CD4-positive, alpha-beta T cell treated with Interleukin-15 for 4 hours (primary cell): ENCODE data around the gene AGPAT4.
A peak's percentile ranks its signal among the peaks of the same experiment; 100 is the strongest.

Source experiments
- DNase-seq: peaks from one replicate; pipeline ENCODE4 v3.0.0-alpha.2; 2020; ENCODE audit warnings: low spot score

The AGPAT4 gene

DNA sequence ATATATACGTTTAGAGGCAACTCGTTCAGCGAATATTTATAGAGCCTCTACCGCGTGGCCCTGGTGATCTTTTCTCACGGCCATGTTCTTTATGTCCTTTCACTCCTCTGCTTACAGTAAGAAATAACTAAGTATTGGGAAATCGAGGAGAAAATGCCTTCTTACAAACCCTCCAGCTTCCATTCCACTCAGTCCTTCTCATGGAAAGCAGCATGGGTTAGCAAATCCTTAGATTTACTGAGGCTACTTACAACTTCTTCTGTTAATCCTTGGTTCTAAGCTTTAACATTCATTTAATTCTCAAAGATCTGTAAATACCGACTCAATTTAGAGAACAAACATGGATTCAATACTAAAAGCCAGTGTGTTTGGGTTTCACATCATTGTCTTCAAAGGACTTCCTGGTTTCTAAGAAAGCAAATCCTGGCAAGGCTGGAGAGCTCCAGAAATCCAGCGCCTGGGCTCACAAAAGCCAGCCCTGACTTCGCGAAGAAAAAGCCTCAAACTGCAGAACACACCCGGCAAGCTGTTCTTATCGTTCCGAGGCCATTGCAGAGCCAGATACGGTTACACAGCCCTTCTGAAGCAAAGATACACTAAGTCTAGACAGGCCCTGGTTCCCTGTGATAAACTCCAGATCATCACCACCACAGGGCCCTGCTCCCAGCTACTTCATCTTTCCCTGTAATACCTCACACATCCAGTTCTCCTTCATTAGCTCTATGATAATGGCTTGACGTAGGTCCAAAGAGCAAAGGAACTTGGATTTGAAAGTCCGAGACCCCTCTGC is 19.2 kb downstream of the AGPAT4 start:
- DNase-seq, result no peak

DNA sequence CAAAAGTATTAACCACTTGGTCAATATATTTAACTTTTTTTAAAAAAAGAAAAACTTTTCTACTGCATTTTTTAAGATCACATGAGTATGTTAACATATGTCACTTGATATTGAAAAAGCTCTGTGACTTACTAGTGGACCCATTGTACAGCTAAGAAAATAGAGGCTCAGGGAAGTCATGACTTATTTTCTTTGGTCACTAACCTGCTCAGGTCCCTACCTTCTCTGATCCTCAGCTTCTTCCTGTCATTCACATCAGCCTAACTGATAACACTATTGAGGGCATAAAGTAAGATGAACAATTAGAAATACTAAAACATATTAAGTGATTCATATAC is 19.8 kb downstream of the AGPAT4 start:
- no peak for DNase-seq

DNA sequence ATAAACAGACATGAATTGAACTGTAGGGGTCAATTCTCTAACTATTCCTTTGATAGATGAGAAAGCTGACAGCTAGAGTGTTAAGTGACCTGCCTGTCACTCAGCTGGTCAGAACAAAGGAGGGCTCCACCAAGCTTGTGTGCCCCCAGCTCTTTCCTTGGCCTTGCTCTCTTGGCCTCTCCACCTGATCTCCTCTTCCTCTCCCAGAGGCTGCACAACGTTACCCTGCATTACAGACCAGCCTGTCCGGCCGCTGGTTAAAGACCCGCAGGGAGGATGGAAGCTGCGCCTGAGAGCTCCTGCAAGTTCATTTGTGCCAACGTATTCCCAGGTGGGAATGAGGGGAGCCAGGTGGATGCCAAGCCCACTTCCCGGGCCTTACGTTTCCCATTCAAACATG is 22.5 kb downstream of the AGPAT4 start:
- DNase-seq, result no peak

DNA sequence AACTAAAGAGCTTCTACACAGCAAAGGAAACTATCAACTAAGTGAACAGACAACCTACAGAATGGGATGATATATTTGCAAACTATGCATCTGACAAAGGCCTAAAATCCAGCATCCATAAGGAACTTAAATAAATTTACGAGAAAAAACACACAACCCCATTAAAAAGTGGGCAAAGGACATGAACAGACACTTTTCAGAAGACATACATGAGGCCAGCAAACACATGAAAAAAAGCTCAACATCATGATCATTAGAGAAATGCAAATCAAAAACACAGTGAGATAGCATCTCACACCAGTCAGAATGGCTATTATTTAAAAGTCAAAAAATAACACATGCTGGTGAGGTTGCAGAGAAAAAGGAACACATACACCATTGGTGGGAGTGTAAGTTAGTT is 24.5 kb downstream of the AGPAT4 start:
- no peak for DNase-seq

DNA sequence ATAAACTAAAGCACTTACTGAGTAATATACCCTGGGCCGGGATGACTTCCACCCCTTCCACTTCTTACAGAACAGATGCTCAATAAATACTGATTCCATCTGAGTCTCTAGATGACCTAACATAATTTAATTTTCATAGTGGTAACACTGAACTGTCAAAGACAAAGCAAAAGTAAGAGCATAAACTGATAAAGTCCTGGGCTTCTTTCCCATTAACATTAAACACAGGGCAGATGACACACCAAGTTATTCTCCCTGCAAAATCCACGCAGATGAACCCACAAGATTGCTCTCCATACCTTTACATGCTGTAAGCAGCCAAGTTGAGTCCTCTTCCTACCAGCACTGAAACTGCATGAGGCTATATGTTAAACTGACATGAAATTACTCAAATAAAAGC is 27.1 kb downstream of the AGPAT4 start:
- no peak for DNase-seq

DNA sequence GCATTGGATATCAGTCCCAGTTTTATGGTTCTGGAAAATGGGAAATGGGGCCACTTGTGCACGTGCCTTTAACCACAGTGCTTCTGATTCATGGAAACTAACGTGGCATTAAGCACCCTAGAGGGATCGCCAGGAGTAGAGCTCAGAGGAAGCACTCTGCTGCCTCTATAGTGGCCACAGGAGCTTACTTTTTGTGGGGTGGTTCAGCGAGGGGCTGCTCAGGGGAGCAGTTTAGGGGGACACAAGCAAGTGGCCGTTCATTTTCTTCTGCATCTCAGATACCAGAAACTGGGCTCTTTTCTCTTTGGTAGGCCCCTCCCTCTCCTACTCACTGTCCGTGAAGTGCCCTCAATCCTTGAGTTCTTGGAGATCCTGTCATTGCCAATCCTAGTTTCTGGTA is 28.5 kb downstream of the AGPAT4 start:
- DNase-seq, result no peak

DNA sequence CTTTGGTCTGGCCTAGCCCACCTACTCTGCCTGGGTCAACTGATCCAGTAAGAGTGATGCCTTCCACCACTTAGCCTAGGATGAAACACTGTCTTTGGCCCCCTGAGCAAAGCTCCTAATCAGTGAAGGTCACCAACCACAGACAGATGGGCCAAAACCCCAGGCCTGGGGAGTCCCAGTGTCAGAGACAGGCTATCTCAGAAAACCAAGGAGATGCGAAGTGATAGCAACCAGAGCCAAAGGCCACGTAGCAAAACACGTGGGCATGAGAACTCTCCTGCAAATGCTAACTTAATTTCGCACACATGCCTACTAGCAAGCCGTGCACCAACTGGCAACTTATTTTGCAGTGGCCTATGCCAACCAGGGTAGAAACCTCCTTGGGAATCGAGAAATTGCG is 29.1 kb downstream of the AGPAT4 start:
- no peak for DNase-seq

DNA sequence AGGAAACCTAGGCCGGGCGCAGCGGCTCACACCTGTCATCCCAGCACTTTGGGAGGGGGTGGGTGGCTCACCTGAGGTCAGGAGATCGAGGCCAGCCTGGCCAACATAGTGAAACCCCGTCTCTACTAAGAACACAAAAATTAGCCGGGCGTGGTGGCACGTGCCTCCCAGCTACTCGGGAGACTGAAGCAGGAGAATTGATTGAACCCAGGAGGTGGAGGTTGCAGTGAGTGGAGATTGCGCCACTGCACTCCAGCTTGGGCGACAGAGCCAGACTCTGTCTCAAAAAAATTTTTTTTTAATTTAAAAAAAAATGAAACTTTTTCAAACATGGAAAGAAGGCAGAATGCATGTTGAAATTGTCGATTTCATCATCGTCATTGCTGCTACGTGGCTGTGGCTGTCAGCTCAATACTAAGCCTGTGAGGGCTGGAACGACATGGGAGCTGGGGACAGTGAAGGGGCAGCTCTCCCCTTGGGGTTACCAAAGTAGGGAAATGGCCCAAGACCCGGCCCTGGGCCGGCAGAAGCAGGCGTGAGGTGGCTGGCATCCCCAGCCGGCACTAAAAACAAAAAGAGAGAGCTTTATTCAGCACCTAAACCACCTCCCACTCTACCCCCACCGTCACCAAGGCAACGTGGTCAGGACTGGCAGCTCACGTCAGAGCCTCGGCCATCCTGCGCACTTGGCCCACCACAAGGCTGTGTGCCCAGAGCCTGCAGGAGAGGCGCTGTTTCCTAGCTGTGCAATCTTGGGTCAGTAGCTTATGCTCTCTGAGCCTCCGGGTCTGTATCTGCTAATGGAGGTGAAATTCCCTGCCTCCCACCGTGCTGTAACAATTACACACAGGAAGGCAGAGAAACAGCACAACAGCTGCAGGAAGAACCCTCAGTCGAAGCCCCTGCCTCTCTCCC is 30.8 kb downstream of the AGPAT4 start:
- peak; percentile 47 for DNase-seq

DNA sequence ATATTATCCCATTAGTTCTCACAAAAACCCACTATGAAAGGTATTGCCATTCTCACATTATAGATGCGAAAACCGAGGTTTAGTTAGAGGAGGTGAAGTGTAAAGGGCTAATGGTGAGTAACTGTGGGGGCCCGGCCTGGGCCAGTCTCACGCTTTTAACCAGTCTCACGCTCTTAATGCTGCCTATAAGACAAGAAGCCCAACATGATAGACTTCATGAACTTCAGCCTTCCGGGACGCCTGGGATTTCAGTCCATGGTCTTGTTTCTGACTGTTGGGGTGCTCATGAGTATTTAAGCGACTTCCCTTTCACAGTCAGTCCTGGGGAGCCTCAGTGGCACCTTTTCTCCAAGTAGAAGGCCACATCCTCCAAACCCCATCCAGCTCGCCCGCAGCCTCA is 31.7 kb downstream of the AGPAT4 start:
- peak; percentile 12 for DNase-seq

DNA sequence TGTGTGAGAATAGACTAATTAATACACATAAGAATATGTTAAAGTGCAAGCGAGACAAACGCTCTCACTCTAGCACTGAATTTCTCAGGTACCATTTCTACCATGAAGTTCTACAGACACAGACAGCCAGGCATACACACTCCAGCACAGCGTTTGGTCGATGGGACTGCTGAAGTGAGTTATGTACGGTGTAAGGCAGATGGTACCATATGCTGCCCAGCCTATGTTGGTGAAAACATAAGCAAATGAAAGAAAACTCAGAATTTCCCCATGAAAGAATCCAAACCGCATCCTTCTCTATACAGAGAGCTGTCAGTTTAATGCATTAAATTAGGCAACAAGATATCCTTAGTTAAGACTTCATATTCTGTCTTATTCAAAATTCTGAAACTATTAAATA is 34.9 kb downstream of the AGPAT4 start:
- DNase-seq, result no peak

DNA sequence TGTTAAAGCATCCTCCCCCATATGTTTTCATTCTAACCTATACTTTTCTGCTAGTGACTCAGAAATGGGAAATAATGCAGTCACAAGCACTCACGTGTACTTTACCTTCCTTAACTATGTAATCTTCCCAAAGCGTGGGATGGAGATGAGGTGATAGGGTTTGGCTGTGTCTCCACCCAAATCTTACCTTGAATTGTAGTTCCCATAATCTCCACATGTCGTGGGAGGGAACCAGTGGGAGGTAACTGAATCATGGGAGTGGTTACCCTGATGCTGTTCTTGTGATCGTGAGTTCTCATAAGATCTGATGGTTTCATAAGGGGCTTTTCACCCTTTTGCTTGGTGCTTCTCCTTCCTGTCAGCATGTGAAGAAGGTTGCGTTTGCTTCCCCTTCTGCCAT is 35.4 kb downstream of the AGPAT4 start:
- no peak for DNase-seq

DNA sequence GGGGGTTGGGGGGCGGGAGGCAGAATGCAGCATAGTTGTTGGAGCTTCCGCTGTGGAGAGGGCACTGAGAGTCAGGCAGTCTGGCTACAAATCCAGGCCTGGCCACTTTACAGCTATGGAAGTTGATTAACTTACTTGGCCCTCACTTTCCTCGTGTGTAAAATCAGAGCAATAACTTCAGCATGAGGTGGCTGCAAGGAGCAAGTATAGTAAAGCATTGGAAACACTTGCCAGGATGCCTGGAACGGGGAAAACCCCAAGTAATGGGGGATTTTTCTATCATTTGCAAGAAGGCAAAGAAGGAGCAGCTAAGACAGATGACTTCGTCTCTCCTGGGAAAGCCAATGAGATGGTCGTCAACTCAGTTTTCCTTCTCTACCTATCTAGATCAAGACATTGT is 35.8 kb downstream of the AGPAT4 start:
- DNase-seq, result no peak

DNA sequence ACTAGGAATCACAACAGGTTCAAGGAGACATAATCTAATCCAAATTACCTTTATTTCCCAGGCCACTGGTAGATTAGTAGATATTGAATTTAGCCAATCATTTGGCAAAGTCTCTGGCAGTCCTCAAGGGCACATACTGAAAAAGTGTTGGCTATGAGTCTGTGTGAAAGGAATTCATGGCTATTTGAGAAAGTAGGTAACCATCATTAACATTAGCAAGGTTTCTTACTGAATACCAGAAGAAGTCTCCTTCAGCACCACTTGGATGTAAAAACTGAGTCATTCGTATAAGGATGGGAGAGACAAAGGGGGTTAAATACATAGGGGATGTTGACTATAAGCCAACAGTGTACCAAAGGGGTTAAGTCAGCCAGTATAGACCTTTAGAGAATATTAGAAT is 36.7 kb downstream of the AGPAT4 start:
- DNase-seq, result no peak

DNA sequence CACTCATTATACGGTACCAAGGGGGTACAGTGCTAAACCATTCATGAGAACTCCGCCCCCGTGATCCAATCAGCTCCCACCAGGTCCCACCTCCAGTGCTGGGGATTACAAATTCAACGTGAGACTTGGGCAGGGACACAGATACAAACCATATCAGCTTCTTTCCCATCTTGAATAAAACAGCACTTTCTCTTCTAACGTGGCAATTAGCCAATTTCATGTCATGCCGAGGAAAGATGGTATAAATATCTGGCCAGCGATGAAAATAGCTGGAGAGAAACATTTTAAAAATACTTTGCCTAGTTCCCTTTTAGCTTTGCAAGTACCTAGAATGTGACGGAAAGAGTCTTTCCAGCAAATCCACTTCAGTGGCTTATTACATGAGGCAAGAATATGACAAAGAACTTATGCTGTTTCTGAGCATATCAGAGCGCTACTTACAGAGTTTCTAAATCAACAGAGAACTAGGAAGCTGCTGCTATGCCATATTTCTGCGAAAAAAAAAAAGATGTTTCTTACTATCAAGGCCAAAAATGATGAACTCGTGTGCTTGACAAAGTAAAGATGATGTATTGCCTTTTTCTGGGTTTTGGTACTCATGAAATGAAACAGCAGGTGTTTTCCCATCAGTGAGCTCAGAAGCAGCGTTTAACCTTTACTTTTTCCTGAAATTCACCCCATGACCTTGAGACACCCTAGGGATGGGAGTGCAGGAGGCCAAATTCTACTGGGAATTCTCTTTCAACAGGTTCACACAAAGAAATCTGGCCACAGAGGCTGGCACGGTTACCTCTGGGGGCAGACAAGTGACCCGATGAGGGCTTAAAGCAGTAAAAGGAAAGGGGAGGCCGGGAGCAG is 37.9 kb downstream of the AGPAT4 start:
- DNase-seq, result no peak

DNA sequence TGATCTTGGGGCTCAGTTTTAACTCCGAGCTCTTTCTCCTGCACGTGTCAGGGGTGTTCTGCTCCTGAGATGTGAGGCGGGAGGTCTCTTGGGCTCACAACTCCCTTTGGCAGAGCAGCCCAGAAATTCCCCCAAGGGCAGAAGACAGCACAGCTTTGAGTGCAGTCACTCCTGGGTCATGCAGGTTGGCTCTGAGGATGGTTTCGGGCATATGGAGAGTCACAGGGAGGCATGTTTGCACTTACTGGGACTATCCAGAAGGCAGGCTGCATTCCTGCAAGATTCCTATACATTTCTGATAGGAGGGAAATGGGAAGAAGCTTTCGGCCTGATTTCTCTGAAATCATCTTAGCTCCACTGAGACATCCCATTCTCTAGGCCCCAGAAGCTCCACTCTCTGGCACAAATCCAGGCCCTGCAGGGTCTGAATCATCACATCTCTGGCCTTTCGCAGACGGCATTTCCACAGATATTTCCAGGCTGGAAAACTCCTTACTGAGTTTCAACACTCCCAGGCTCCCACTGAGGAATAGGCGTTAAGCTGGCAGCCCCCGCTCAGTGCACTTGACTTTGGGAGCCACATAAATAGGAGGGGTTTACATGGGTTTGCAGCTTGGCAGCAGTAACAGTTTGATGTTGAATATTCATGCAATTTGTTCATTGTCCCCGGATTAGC is 39.7 kb downstream of the AGPAT4 start:
- no peak for DNase-seq

DNA sequence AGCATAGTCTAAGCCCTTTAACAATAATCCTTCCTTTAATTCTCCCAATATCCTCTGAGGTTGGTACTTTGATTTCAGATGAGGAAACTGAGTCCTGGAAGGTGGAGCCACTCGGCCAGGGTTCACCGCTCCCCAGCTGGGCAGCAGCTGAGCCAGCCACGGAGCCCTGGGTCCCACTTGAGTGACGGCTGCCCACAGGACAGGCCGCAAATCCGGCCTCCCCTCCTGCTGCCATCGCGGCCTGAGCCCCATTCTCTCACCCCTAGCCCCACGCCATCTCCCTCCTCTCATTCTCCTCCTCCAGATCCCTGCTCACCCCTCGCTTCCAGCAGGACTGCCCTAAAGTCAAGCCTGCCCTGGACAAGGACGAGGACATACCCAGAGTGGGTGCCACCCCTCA is 41.4 kb downstream of the AGPAT4 start:
- no peak for DNase-seq

DNA sequence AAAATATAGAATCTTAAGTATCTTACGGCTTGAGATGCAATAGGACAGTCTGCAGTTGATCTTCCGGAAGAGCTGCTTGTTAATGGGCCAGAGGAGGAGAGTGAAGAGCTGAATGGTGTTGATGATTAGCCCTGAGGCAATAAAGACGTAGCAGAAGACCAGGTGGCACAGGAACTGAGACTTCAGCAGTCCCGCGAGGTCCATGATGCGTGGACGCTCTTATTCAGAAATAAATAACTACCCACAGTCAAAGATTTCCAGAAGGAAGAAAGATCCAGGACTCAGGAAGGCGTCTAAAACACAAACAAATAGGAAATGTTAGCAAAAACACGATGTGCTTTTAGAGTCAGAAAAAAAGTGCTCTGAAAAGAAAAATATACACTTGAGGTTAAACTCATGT is 41.9 kb downstream of the AGPAT4 start:
- DNase-seq, result no peak

DNA sequence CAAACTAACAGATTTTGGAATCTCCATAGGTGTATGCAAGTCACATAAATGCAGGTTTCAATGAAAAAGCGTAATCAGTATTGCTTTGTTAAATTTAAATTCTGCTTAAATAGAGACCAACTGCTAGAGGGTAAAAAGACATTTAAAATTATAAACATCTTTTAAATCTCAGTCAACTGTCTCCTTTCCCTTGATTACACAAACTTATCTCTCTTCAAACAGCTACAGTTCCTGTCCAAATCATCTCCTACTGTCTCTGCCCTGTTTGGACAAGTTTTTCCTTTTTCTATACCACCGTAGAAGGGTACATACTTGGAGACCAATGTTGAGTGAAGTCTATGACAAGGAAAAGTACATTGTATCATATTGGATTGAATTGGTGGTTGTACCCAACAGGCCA is 43.5 kb downstream of the AGPAT4 start:
- DNase-seq, result no peak

DNA sequence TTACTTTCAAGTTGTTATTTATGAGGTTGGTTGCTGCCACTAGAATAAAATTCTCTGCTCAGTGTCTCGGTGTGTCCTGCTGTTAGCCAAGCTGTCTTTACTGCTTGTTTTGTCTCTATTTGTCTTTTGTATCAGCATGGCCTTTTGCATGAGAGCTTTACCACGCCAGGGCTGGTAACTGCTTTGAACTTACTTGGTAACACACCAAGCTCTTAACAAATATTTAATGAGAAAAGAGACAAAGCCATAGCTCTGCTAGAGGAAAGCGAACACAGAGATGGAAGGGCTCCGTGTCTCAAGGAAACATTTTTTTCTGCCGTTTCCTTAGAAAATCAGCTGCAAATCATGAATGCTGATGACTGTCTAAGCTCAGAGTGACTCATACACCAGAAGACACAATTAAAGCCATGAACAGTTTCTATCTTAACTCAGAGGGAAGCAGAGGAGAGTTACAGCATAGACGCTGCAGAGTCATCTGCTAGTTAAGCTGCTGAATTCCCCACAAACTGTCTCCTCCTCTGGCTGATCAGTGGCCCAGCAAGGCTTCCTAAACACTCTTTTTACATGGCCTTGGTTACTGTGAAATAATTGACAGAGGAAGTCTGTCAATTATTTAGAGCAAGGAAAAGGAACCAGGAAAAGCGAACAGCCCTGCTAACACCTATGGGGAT is 44.8 kb downstream of the AGPAT4 start:
- DNase-seq, result no peak

DNA sequence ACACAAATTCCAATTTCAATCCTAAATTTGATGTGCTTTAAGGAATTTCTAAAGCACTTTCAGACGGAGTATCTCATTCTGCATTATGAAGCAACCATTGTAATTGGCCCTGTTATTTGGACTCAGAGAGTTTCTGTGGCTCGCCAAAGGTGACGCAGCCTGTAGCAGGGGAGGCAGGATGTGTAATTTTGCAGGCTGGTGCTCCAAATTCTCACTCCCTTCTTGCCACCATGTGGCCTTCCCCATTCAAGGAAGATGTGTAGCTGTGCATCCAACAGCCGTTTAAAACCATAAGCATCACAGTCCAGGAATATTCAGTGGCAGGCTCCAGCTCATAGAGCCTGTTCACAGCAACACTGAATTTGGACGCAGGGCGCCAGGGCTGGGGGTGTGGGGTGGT is 45.8 kb downstream of the AGPAT4 start:
- no peak for DNase-seq
